Skeletal muscle tissue (tissue), 4 donors: Measurements from ENCODE around the gene KRTAP10-6. TPM values are rescaled to one million over a fixed set of nuclear protein-coding genes. Genes with fewer than 3 reads are reported as not detected.
"Not testable (repeated sequence)": the region's sequence is repeated elsewhere in the genome, so short reads cannot be mapped to it uniquely, and the experiment has no call there.

Experiments used
- H3K27ac ChIP-seq: one replicate; pipeline ENCODE4 v1.7.0; 2013; ENCODE audit warnings: mild to moderate bottlenecking, low read depth, low read length, inconsistent platforms
- H3K27me3 ChIP-seq, 3 donors: one replicate each; pipeline ENCODE4 v1.7.0; 2013; ENCODE audit warnings: low read length in 3 of 3; ENCODE audit not compliant: control insufficient read depth in 3 of 3, insufficient read depth in 3 of 3
- H3K36me3 ChIP-seq, 3 donors: one replicate each; pipeline ENCODE4 v1.7.0; 2013; ENCODE audit warnings: low read length in 3 of 3; ENCODE audit not compliant: control insufficient read depth in 3 of 3, insufficient read depth in 3 of 3
- H3K4me1 ChIP-seq, 3 donors: one replicate each; pipeline ENCODE4 v1.7.0; 2013; ENCODE audit warnings: low read length in 3 of 3, mild to moderate bottlenecking in 3 of 3; ENCODE audit not compliant: control insufficient read depth in 3 of 3, insufficient read depth in 3 of 3
- H3K4me3 ChIP-seq, 3 donors: one replicate each; pipeline ENCODE4 v1.7.0; 2013; ENCODE audit warnings: low read length in 3 of 3
- H3K9ac ChIP-seq, 3 donors: one replicate each; pipeline ENCODE4 v1.7.0; 2013; ENCODE audit warnings: low read length in 3 of 3, mild to moderate bottlenecking in 3 of 3, moderate library complexity in 2 of 3, low read depth in 1 of 3
- H3K9me3 ChIP-seq, 3 donors: one replicate each; pipeline ENCODE4 v1.7.0; 2013; ENCODE audit warnings: low read length in 3 of 3; ENCODE audit not compliant: control insufficient read depth in 3 of 3
- total RNA-seq: library from RNA; depleted of rRNA; stranded (reverse); fragments of >200 nt; gene quantifications from one replicate; pipeline ENCODE4 v1.2.3, GENCODE V29; 2014
- donor health status: Osteomylitis.

Gene KRTAP10-6
- total RNA-seq, 1 donor from 2014 or later = not detected

DNA sequence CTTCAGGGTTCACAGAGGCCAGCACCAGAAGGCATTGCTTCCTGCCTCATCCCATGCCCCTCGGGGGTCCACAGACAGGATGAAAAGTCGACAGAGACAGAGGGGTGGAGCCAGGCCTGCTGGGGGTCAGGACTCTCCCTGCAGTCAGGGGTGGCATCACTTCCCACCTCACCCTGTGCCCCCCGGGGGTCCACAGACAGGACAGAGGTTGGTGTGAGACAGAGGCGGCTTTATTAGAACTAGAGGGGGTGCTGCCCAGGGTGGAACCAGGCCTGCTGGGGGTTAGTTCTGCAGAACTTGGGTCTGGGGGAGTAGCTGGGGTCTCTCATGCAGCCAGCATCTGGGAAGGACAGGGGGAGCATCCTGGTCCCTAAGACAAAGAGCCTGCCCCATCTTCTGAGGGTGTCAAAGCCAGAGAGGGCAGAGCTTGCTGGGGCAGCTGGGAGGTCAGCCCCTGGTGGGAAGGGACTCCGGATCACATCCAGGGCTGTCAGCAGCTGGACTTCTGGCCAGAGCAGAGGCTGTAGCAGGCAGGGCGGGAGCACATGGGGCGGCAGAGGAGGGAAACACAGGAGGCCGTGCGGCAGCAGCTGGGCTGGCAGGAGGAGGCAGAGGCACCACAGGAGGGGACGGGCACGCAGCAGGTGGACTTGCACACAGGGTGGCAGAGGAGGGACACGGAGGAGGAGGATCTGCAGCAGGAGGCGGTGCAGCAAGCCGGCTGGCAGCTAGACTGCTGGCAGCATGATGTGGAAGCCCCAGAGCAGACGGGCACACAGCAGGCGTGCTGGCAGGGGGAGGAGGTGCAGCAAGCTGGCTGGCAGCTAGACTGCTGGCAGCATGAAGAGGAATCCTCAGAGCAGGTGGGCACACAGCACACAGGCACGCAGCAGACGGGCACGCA, 1.2 kb downstream of the KRTAP10-6 start:
- Histone ChIP-seq H3K27me3 (peaks cover 28 to 56% (median 38%) of the 10 kb centered on the region in 3 donors), H3K4me1 (peaks cover 3 to 14% (median 6%) of the 10 kb centered on the region in 3 donors)
- H3K36me3 ChIP-seq, H3K9me3 ChIP-seq, H3K4me3 ChIP-seq, H3K27ac ChIP-seq, H3K9ac ChIP-seq: not testable (repeated sequence)

GRCh38 chr21:44590311-44590721, 2.0 kb downstream of the KRTAP10-6 start:
- H3K27ac ChIP-seq = no peak overlapping the region
- no peak overlapping the region for H3K9ac ChIP-seq
- H3K36me3 ChIP-seq = no peaks in the 10 kb centered on the region
- no peak overlapping the region for H3K4me3 ChIP-seq
- H3K27me3 ChIP-seq = peaks cover 32 to 56% (median 42%) of the 10 kb centered on the region in 3 donors
- H3K9me3 ChIP-seq = peaks cover 0 to 10% (median 2%) of the 10 kb centered on the region in 3 donors
- H3K4me1 ChIP-seq = peaks cover 3 to 14% (median 6%) of the 10 kb centered on the region in 3 donors

DNA sequence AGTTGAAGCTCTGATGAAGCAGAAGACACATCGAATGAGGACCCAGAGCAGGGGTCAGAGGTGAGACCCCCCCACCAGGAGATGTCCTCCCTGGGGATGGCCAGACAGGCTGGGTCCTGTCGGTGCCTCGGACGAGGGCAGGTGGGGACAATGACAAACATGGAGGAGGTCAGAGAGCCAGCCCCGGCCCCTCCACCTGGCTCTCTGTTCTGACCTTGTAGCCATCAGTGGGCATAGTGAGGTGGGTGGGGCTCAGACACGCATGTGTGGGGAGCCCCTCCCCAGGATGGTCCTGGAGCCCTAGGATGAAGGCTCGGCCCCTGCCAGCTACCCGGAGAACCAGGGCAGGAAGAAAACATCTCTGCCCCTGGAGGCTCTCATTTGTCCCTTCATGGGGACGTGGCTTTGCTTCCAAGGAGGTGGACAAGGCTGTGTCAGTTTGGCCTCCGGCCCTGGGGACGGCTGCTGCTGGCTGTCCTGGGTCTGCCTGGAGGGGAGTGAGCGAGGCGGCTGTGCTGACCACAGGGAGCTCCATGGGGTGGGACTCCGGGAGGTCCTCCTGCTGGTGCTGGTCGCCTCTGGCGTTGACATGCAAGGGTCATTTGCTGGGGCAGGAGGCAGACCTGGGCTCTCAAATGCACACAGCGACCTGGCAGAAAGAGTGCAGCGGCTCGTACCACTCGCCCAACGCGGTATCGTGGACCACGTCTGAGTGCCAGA, 2.6 kb downstream of the KRTAP10-6 start:
- H3K9ac ChIP-seq = no peak overlapping the region
- H3K4me1 ChIP-seq = peaks cover 3 to 14% (median 6%) of the 10 kb centered on the region in 3 donors
- H3K27me3 ChIP-seq = peaks cover 32 to 54% (median 44%) of the 10 kb centered on the region in 3 donors
- no peak overlapping the region for H3K27ac ChIP-seq
- no peak overlapping the region for H3K4me3 ChIP-seq
- no peaks in the 10 kb centered on the region for H3K36me3 ChIP-seq
- H3K9me3 ChIP-seq = peaks cover 0 to 13% (median 2%) of the 10 kb centered on the region in 3 donors

GRCh38 chr21:44589094-44589493, 3.2 kb downstream of the KRTAP10-6 start:
- H3K9ac ChIP-seq = no peak overlapping the region
- no peaks in the 10 kb centered on the region for H3K36me3 ChIP-seq
- no peak overlapping the region for H3K4me3 ChIP-seq
- no peak overlapping the region for H3K27ac ChIP-seq
- peaks cover 3 to 14% (median 6%) of the 10 kb centered on the region in 3 donors for H3K4me1 ChIP-seq
- peaks cover 27 to 49% (median 46%) of the 10 kb centered on the region in 3 donors for H3K27me3 ChIP-seq
- H3K9me3 ChIP-seq = peaks cover 0 to 13% (median 2%) of the 10 kb centered on the region in 3 donors

GRCh38 chr21:44585892-44586291, 6.4 kb downstream of the KRTAP10-6 start:
- no peaks in the 10 kb centered on the region for H3K36me3 ChIP-seq
- no peak overlapping the region for H3K9ac ChIP-seq
- H3K27me3 ChIP-seq = peaks cover 18 to 38% (median 35%) of the 10 kb centered on the region in 3 donors
- peaks cover 1 to 20% (median 5%) of the 10 kb centered on the region in 3 donors for H3K9me3 ChIP-seq
- no peak overlapping the region for H3K27ac ChIP-seq
- no peak overlapping the region for H3K4me3 ChIP-seq
- no peaks in the 10 kb centered on the region for H3K4me1 ChIP-seq

DNA sequence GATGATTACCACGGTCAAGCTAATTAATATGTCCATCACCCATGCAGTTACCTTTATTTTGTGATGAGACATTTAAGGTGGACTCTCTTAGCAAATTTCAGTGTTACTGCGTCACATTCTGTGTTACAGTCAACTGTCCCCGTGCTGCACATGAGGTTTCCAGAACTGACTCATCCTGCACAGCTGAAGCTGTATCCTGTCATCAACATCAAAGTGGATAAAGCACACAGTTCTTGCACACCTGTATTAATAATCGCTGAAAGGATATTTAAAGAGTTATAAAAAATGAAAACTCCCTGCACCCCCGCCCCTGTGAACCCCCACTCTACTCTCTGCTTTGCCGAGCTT, 8.5 kb downstream of the KRTAP10-6 start:
- H3K27ac ChIP-seq = no peak overlapping the region
- H3K36me3 ChIP-seq = no peaks in the 10 kb centered on the region
- no peak overlapping the region for H3K4me3 ChIP-seq
- no peaks in the 10 kb centered on the region for H3K4me1 ChIP-seq
- H3K27me3 ChIP-seq = peaks cover 11 to 41% (median 24%) of the 10 kb centered on the region in 3 donors
- H3K9ac ChIP-seq = no peak overlapping the region
- H3K9me3 ChIP-seq = peaks cover 1 to 21% (median 2%) of the 10 kb centered on the region in 3 donors

DNA sequence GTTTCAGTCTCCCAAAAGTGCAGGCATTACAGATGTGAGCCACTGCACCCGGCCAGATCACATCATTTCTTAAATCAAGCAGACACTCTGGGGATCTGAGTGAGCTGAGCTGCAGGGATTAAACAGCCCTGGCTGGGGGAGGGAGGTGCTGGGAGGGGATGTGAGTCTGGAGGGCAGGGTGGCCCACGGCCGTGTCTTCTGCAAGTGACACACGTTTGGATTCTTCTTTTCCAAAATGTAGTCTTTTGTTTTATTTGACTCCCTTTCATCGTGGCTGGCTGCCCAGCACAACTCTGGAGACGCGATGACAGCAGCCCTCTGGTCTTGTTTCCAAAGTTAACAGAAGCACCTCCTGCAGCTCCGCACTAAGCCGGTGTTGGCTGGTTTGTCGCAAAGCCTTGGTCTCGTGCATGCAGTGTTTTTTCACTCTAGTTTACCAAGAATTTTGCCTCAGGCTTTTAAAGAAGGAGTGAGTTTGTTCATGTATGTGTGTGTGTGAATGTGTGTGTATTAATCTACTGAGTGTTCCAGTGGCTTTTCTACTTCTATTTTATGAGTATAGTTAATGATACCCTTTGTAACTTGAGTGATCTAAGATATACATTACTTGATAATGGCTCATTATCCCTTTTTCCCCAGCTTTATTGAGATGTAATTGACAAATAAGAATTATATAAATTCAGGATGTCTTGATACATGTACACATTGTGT, 9.1 kb downstream of the KRTAP10-6 start:
- Histone ChIP-seq H3K27me3 (peaks cover 14 to 46% (median 24%) of the 10 kb centered on the region in 3 donors), H3K4me1 (no peaks in the 10 kb centered on the region), H3K9ac (no peak overlapping the region), H3K27ac (no peak overlapping the region), H3K36me3 (no peaks in the 10 kb centered on the region), H3K9me3 (peaks cover 1 to 21% (median 2%) of the 10 kb centered on the region in 3 donors), H3K4me3 (no peak overlapping the region)

GRCh38 chr21:44582055-44582454, 10.2 kb downstream of the KRTAP10-6 start:
- no peak overlapping the region for H3K9ac ChIP-seq
- H3K9me3 ChIP-seq = peaks cover 1 to 20% (median 6%) of the 10 kb centered on the region in 3 donors
- H3K36me3 ChIP-seq = no peaks in the 10 kb centered on the region
- no peaks in the 10 kb centered on the region for H3K4me1 ChIP-seq
- no peak overlapping the region for H3K27ac ChIP-seq
- no peak overlapping the region for H3K4me3 ChIP-seq
- peaks cover 14 to 46% (median 27%) of the 10 kb centered on the region in 3 donors for H3K27me3 ChIP-seq

DNA sequence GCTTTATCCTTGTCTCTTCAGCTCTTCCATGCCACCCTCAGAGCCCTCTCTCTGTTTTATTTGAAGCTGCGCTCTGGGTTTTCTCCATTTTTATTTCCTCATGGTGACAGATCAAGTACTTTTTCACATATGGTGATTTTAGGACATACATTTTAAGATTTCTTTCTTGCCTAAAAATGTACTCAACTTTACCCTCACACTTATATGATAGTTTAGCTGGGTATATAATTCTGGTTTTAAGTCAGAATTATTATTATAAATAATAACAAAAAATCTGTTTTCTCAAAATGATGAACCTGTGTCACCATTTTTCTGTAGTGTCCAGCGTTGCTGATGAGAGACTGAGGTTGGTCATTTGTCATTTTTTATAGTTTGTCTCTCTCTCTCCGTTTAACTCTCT, 11.1 kb downstream of the KRTAP10-6 start:
- Histone ChIP-seq H3K27me3 (peaks cover 14 to 42% (median 26%) of the 10 kb centered on the region in 3 donors), H3K9me3 (peaks cover 1 to 15% (median 6%) of the 10 kb centered on the region in 3 donors), H3K9ac (no peak overlapping the region), H3K36me3 (no peaks in the 10 kb centered on the region), H3K27ac (no peak overlapping the region), H3K4me1 (no peaks in the 10 kb centered on the region), H3K4me3 (no peak overlapping the region)
